ENCODE measurements around the gene CLEC3B. TPM values are rescaled to one million over a fixed set of nuclear protein-coding genes. Genes with fewer than 3 reads are reported as not detected.
A peak's percentile ranks its signal among the peaks of the same experiment; 100 is the strongest.
"Not testable (repeated sequence)": the region's sequence is repeated elsewhere in the genome, so short reads cannot be mapped to it uniquely, and the experiment has no call there.

CLEC3B gene
- total RNA-seq, 1 donor from 2014 or later: 217 TPM

- no peak for TF ChIP-seq CTCF (IDR thresholded peaks at IDR 0.05)
- Histone ChIP-seq H3K9me3 (peaks cover 4% of the 10 kb centered on the region), H3K27me3 (ENCODE audit: low read depth) (no peaks in the 10 kb centered on the region), H3K4me3 (no peak overlapping the region), H3K4me1 (peaks cover 13% of the 10 kb centered on the region), H3K36me3 (no peaks in the 10 kb centered on the region), H3K27ac (no peak overlapping the region)
- intact Hi-C loops (cut with DNase I): no loop called here
- ATAC-seq (no peak), DNase-seq (no peak)
These were observed 41.4 kb downstream of the CLEC3B start for GRCh38 chr3:45067486-45067885.

- no peak for DNase-seq
- no peaks in the 10 kb centered on the region for H3K36me3 ChIP-seq
- no peaks in the 10 kb centered on the region for H3K27me3 ChIP-seq (ENCODE audit: low read depth)
- no peak overlapping the region for H3K27ac ChIP-seq
- intact Hi-C loops (cut with DNase I): no loop called here
- peaks cover 4% of the 10 kb centered on the region for H3K9me3 ChIP-seq
- H3K4me1 ChIP-seq: peaks cover 13% of the 10 kb centered on the region
- TF ChIP-seq CTCF (IDR thresholded peaks at IDR 0.05): no peak
- no peak for ATAC-seq
- no peak overlapping the region for H3K4me3 ChIP-seq
These were observed 41.8 kb downstream of the CLEC3B start for GRCh38 chr3:45067941-45068340.

- Histone ChIP-seq H3K9me3 (peaks cover 4% of the 10 kb centered on the region), H3K4me1 (no peaks in the 10 kb centered on the region), H3K27ac (no peak overlapping the region), H3K36me3 (no peaks in the 10 kb centered on the region), H3K27me3 (ENCODE audit: low read depth) (peaks cover 3% of the 10 kb centered on the region), H3K4me3 (no peak overlapping the region)
- no peak for TF ChIP-seq CTCF (IDR thresholded peaks at IDR 0.05)
- intact Hi-C loops (cut with DNase I): no loop called here
- ATAC-seq (no peak), DNase-seq (no peak)
These were observed 45.0 kb downstream of the CLEC3B start for GRCh38 chr3:45071075-45071474.

GRCh38 chr3:45075821-45076625 lies 49.9 kb downstream of the CLEC3B start:
- DNase-seq (no peak), ATAC-seq (peak; percentile 16 to 35)
- no peak for TF ChIP-seq CTCF (IDR thresholded peaks at IDR 0.05)
- Histone ChIP-seq H3K9me3 (peaks cover under 1% of the 10 kb centered on the region), H3K27me3 (ENCODE audit: low read depth) (peaks cover 3% of the 10 kb centered on the region), H3K27ac (no peak overlapping the region), H3K4me1 (no peaks in the 10 kb centered on the region), H3K36me3 (no peaks in the 10 kb centered on the region), H3K4me3 (no peak overlapping the region)
- intact Hi-C loops (cut with DNase I): no loop called here

- DNase-seq; H3K27me3 ChIP-seq (ENCODE audit: low read depth); H3K4me1 ChIP-seq; H3K27ac ChIP-seq; H3K36me3 ChIP-seq; intact Hi-C loops (cut with DNase I); H3K9me3 ChIP-seq; H3K4me3 ChIP-seq; ATAC-seq: not testable (repeated sequence)
These were observed 52.2 kb downstream of the CLEC3B start for GRCh38 chr3:45078256-45078655.

- H3K27ac ChIP-seq: no peak overlapping the region
- H3K27me3 ChIP-seq (ENCODE audit: low read depth): no peaks in the 10 kb centered on the region
- H3K36me3 ChIP-seq: no peaks in the 10 kb centered on the region
- H3K9me3 ChIP-seq: no peaks in the 10 kb centered on the region
- H3K4me1 ChIP-seq: no peaks in the 10 kb centered on the region
- no peak for ATAC-seq
- no peak for TF ChIP-seq CTCF (IDR thresholded peaks at IDR 0.05)
- no peak for DNase-seq
- H3K4me3 ChIP-seq: no peak overlapping the region
- intact Hi-C loops (cut with DNase I): no loop called here
These were observed 52.9 kb downstream of the CLEC3B start for GRCh38 chr3:45078910-45079522.

Measured in lower lobe of right lung (tissue), 2 donors.